Measurements from ENCODE around the gene PPP4R1.

Gene PPP4R1

GRCh38 chr18:9587924-9588323 is 26.4 kb downstream of the PPP4R1 start:
- TF ChIP-seq POLR2A (IDR thresholded peaks at IDR 0.05; ENCODE audit: extremely low read depth, insufficient read length) (no peak), CTCF (IDR thresholded peaks at IDR 0.05; ENCODE audit: low read depth, low read length) (no peak), MAX (IDR thresholded peaks at IDR 0.05; ENCODE audit: low read depth, low read length) (no peak), MYC (IDR thresholded peaks at IDR 0.05; ENCODE audit: low read depth, low read length) (no peak)

GRCh38 chr18:9586814-9587213 is 27.5 kb downstream of the PPP4R1 start:
- DNase-seq (ENCODE audit: low read depth): no peak
- TF ChIP-seq MYC (IDR thresholded peaks at IDR 0.05; ENCODE audit: low read depth, low read length) (no peak), POLR2A (IDR thresholded peaks at IDR 0.05; ENCODE audit: extremely low read depth, insufficient read length) (no peak), MAX (IDR thresholded peaks at IDR 0.05; ENCODE audit: low read depth, low read length) (no peak), CTCF (IDR thresholded peaks at IDR 0.05; ENCODE audit: low read depth, low read length) (no peak)
- H3K4me3 ChIP-seq (ENCODE audit: low read depth, low read length): no peak overlapping the region

More at GRCh38 chr18:9587924-9588323, 26.4 kb downstream of the PPP4R1 start:
- no peak overlapping the region for H3K4me3 ChIP-seq (ENCODE audit: low read depth, low read length)
- DNase-seq (ENCODE audit: low read depth): no peak

GRCh38 chr18:9581667-9582066 is 32.7 kb downstream of the PPP4R1 start:
- TF ChIP-seq MYC (IDR thresholded peaks at IDR 0.05; ENCODE audit: low read depth, low read length): no peak
- no peak for TF ChIP-seq POLR2A (IDR thresholded peaks at IDR 0.05; ENCODE audit: extremely low read depth, insufficient read length)
- no peak for TF ChIP-seq MAX (IDR thresholded peaks at IDR 0.05; ENCODE audit: low read depth, low read length)
- no peak for TF ChIP-seq CTCF (IDR thresholded peaks at IDR 0.05; ENCODE audit: low read depth, low read length)
- H3K4me3 ChIP-seq (ENCODE audit: low read depth, low read length): no peak overlapping the region
- no peak for DNase-seq (ENCODE audit: low read depth)

- DNase-seq (ENCODE audit: low read depth): no peak
- no peak overlapping the region for H3K4me3 ChIP-seq (ENCODE audit: low read depth, low read length)
- TF ChIP-seq POLR2A (IDR thresholded peaks at IDR 0.05; ENCODE audit: extremely low read depth, insufficient read length): no peak
- TF ChIP-seq CTCF (IDR thresholded peaks at IDR 0.05; ENCODE audit: low read depth, low read length): no peak
- no peak for TF ChIP-seq MAX (IDR thresholded peaks at IDR 0.05; ENCODE audit: low read depth, low read length)
- no peak for TF ChIP-seq MYC (IDR thresholded peaks at IDR 0.05; ENCODE audit: low read depth, low read length)
Measured at GRCh38 chr18:9578306-9578705, 36.1 kb downstream of the PPP4R1 start.

GRCh38 chr18:9577361-9577760 is 37.0 kb downstream of the PPP4R1 start:
- no peak overlapping the region for H3K4me3 ChIP-seq (ENCODE audit: low read depth, low read length)
- DNase-seq (ENCODE audit: low read depth): no peak
- no peak for TF ChIP-seq POLR2A (IDR thresholded peaks at IDR 0.05; ENCODE audit: extremely low read depth, insufficient read length)
- TF ChIP-seq CTCF (IDR thresholded peaks at IDR 0.05; ENCODE audit: low read depth, low read length): no peak
- TF ChIP-seq MAX (IDR thresholded peaks at IDR 0.05; ENCODE audit: low read depth, low read length): no peak
- no peak for TF ChIP-seq MYC (IDR thresholded peaks at IDR 0.05; ENCODE audit: low read depth, low read length)

- DNase-seq (ENCODE audit: low read depth): peak; percentile 86
- H3K4me3 ChIP-seq (ENCODE audit: low read depth, low read length): no peak overlapping the region
- no peak for TF ChIP-seq POLR2A (IDR thresholded peaks at IDR 0.05; ENCODE audit: extremely low read depth, insufficient read length)
- no peak for TF ChIP-seq MAX (IDR thresholded peaks at IDR 0.05; ENCODE audit: low read depth, low read length)
- TF ChIP-seq CTCF (IDR thresholded peaks at IDR 0.05; ENCODE audit: low read depth, low read length): peak; percentile 51
- no peak for TF ChIP-seq MYC (IDR thresholded peaks at IDR 0.05; ENCODE audit: low read depth, low read length)
Measured at GRCh38 chr18:9575558-9575957, 38.8 kb downstream of the PPP4R1 start.

Measured in NB4 (cell line).